Keratinocyte (primary cell): ENCODE results near the gene UBQLN4.

Experiments used
- CTCF ChIP-seq, 3 experiments: IDR thresholded peaks in 1 of 3; conservative IDR thresholded peaks in 1 of 3; optimal IDR thresholded peaks in 1 of 3; 2 replicates in 2 of 3; 3 replicates in 1 of 3; pipeline versions ENCODE3 to v1.5.1; 2011; ENCODE audit warnings: low read length in 3 of 3, mild to moderate bottlenecking in 3 of 3, moderate library complexity in 2 of 3, control low read depth in 1 of 3, inconsistent platforms in 1 of 3; ENCODE audit not compliant: insufficient read depth in 2 of 3; ENCODE audit errors: extremely low read depth in 1 of 3
- EZH2 ChIP-seq: IDR thresholded peaks from one replicate; pipeline ENCODE4 v1.6.1; 2012; ENCODE audit warnings: inconsistent platforms, mild to moderate bottlenecking, low read length, moderate library complexity

DNA sequence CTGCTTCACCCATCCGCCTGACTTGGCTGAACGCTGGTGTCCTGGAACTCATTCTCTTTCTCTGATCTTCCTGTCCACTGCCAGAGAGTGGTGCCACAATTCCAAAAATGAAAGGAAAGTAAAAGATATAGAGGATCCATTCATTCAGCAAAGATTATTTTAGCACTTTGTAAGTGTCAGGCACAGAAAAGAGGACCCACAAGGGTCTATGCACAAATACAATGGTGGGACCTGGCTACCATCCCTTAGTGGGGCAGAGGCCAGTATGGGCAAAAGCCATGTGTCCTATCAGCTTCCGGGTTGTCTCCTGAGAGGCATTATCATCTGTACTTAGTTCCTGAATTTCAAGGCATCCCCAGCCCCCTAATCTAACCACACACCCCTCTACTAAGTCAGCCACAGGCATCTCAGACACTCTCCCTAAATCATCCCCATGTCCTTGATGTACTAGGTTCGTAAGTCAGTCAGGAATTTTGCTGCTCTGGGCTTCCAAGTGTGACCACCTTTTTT lies 51.9 kb downstream of the UBQLN4 start:
- TF ChIP-seq CTCF (optimal IDR thresholded peaks at IDR 0.05 in 1 of 3, IDR thresholded peaks at IDR 0.05 in 1 of 3, conservative IDR thresholded peaks at IDR 0.05 in 1 of 3; ENCODE audit: extremely low read depth in 1 of 3, insufficient read depth in 2 of 3, low read length in 3 of 3) (peak in 1 of 3 experiments; percentile 27), EZH2 (no peak)
